Gastrocnemius medialis (tissue), 4 donors: ENCODE measurements around the gene PLEKHN1. TPM values are rescaled to one million over a fixed set of nuclear protein-coding genes. Genes with fewer than 3 reads are reported as not detected.
"Not testable (repeated sequence)": the region's sequence is repeated elsewhere in the genome, so short reads cannot be mapped to it uniquely, and the experiment has no call there.

Experiments
- ATAC-seq, 2 donors: fragments of 150-250 bp; one replicate each; pipeline ENCODE4 v1.9.1; 2016
- DNase-seq, 2 donors: peaks; one replicate each; pipeline ENCODE4 v3.0.0-alpha.2; 2019
- H3K27ac ChIP-seq, 4 donors: fragments of 200-600 bp; sonication (generic); 1 replicate in 1 of 4; 2 replicates in 3 of 4; pipeline ENCODE4 v1.5.1; 2016 to 2018; ENCODE audit warnings: mild to moderate bottlenecking in 2 of 4, moderate library complexity in 1 of 4
- H3K27me3 ChIP-seq, 3 donors: fragments of 200-600 bp; sonication (generic) in 2 of 3; 1 replicate in 1 of 3; 2 replicates in 2 of 3; pipeline versions ENCODE4 v1.5.1 to v1.6.0; 2016 to 2019; ENCODE audit warnings: mild to moderate bottlenecking in 1 of 3, moderate library complexity in 1 of 3
- H3K36me3 ChIP-seq, 2 donors: fragments of 200-600 bp; sonication (generic) in 1 of 2; one replicate each; pipeline ENCODE4 v1.5.1; 2017 to 2018
- H3K4me1 ChIP-seq, 2 donors: fragments of 200-600 bp; sonication (generic) in 1 of 2; one replicate each; pipeline ENCODE4 v1.5.1; 2016 to 2017; ENCODE audit warnings: mild to moderate bottlenecking in 2 of 2
- H3K4me3 ChIP-seq, 4 donors: fragments of 200-600 bp; sonication (generic) in 3 of 4; 1 replicate in 1 of 4; 2 replicates in 3 of 4; pipeline ENCODE4 v1.5.1; 2016 to 2019; ENCODE audit warnings: mild to moderate bottlenecking in 2 of 4
- H3K9me3 ChIP-seq, 3 donors: fragments of 200-600 bp; sonication (generic) in 2 of 3; 1 replicate in 1 of 3; 2 replicates in 2 of 3; pipeline ENCODE4 v1.5.1; 2016 to 2019
- POLR2A ChIP-seq, 2 donors: fragments of 450-650 bp; IDR thresholded peaks; one replicate each; pipeline ENCODE4 v1.6.1; 2017; ENCODE audit warnings: antibody characterized with exemption in 2 of 2, mild to moderate bottlenecking in 2 of 2, moderate library complexity in 2 of 2
- in situ Hi-C, 4 donors: fragments of 200-750 bp; cut with MboI; loops; one replicate each; pipeline versions ENCODE4 v1.15.0 to v1.8.0; 2017; ENCODE audit warnings: low sequenced_read_pairs in 4 of 4
- intact Hi-C: fragments of 100-400 bp; cut with DNase I; formaldehyde crosslinking; loops from one replicate; pipeline ENCODE4 v1.15.1; 2023; ENCODE audit warnings: low total_unique reads
- total RNA-seq, 4 donors: library from RNA; depleted of rRNA; stranded (reverse); fragments of >200 nt; gene quantifications; one replicate each; pipeline versions ENCODE4 v1.1.0 to v1.2.3, GENCODE V29; 2016
- TF ChIP-seq, protein P1 (sequence below), 5 experiments: fragments of 450-650 bp in 3 of 5; fragments of 200-600 bp in 2 of 5; sonication (generic) in 2 of 5; IDR thresholded peaks in 4 of 5; conservative IDR thresholded peaks in 1 of 5; 1 replicate in 4 of 5; 2 replicates in 1 of 5; pipeline ENCODE4 v1.5.1; 2016 to 2019; ENCODE audit warnings: antibody characterized with exemption in 5 of 5, mild to moderate bottlenecking in 3 of 5, moderate library complexity in 3 of 5

Gene PLEKHN1
- total RNA-seq, 4 donors from 2014 or later, result 0.23 TPM; not detected in 3

DNA sequence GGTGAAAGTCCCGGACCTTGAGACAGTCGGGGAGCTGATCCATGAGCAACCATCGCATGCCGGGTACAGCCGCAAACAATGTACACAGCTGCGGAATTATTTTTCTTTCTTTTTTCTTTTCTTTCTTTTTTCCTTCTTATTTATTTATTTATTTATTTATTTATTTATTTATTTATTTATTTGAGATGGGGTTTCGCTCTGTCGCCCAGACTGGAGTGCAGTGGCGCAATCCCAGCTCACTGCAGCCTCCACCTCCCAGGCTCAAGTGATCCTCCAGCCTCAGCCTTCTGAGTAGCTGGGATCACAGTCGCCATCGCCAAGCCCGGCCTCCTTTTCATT lies 18.2 kb downstream of the PLEKHN1 start:
- DNase-seq (peak in 1 of 2 donors; percentile 13), ATAC-seq (no peak)
- H3K4me3 ChIP-seq, result peak overlapping the region in 3 of 4 donors; percentile 37 to 39 (median 37)
- no peaks in the 10 kb centered on the region for H3K9me3 ChIP-seq
- H3K27ac ChIP-seq, result peak overlapping the region in 2 of 4 donors; percentile 100
- no peaks in the 10 kb centered on the region for H3K27me3 ChIP-seq
- intact Hi-C loops, result loop anchor here (1.0 to 5.0 kb wide), 2 partner anchors 80 to 363 kb away; partner anchors contain the start of gene DVL1
- no peak for TF ChIP-seq POLR2A (IDR thresholded peaks at IDR 0.05)
- TF ChIP-seq, protein P1, sequence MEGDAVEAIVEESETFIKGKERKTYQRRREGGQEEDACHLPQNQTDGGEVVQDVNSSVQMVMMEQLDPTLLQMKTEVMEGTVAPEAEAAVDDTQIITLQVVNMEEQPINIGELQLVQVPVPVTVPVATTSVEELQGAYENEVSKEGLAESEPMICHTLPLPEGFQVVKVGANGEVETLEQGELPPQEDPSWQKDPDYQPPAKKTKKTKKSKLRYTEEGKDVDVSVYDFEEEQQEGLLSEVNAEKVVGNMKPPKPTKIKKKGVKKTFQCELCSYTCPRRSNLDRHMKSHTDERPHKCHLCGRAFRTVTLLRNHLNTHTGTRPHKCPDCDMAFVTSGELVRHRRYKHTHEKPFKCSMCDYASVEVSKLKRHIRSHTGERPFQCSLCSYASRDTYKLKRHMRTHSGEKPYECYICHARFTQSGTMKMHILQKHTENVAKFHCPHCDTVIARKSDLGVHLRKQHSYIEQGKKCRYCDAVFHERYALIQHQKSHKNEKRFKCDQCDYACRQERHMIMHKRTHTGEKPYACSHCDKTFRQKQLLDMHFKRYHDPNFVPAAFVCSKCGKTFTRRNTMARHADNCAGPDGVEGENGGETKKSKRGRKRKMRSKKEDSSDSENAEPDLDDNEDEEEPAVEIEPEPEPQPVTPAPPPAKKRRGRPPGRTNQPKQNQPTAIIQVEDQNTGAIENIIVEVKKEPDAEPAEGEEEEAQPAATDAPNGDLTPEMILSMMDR (IDR thresholded peaks at IDR 0.05 in 4 of 5, conservative IDR thresholded peaks at IDR 0.05 in 1 of 5), result no peak
- in situ Hi-C loops, result loop anchor here in 2 of 4 donors (10.0 kb wide), 1 partner anchor 80 kb away; no protein-coding TSS in a partner anchor
- no peaks in the 10 kb centered on the region for H3K36me3 ChIP-seq
- peaks cover 20 to 26% of the 10 kb centered on the region in 2 donors for H3K4me1 ChIP-seq

DNA sequence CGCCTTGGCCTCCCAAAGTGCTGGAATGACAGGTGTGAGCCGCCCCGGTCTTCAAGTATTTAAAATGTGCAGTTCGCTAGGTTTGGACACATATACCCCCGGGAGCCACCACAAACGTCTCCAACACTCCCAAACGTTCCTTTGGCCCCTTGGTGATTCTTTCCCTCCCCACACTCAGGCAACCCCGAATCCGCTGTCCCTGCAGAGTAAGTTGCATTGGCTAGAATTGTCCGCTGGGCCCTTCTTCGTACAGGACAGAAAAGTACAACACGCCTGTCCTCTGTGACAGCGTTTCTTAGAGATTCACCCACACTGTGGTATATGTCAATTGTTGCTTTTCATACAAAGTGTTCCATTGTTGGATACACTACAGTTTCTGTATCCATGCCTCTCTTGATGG lies 18.8 kb downstream of the PLEKHN1 start:
- in situ Hi-C loops, result loop anchor here in 2 of 4 donors (10.0 kb wide), 1 partner anchor 80 kb away; no protein-coding TSS in a partner anchor
- H3K9me3 ChIP-seq, result no peaks in the 10 kb centered on the region
- intact Hi-C loops, result no loop called here

DNA sequence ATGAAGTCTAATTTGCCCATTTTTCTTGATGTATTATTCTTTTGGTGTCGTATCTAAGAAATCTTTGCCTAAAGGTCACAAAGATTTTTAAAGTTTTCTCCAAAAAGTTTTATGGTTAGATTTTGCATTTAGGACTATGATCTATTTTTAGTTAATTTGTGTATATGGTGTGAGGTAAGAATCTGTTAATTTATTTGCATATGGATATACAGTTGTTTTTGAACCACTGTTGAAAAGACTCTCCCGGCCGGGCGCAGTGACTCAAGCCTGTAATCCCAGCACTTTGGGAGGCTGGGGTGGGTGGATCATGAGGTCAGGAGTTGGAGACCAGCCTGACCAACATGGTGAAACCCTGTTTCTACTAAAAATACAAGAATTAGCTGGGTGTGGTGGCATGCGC lies 21.8 kb downstream of the PLEKHN1 start:
- ATAC-seq, H3K27ac ChIP-seq, intact Hi-C loops, H3K9me3 ChIP-seq, H3K27me3 ChIP-seq, DNase-seq, H3K4me3 ChIP-seq, H3K4me1 ChIP-seq, H3K36me3 ChIP-seq: not testable (repeated sequence)
- in situ Hi-C loops, result loop anchor here in 2 of 4 donors (10.0 kb wide), 1 partner anchor 77 kb away; no protein-coding TSS in a partner anchor

More for the DNA sequence above, 18.8 kb downstream of the PLEKHN1 start:
- peaks cover 17 to 26% of the 10 kb centered on the region in 2 donors for H3K4me1 ChIP-seq
- H3K36me3 ChIP-seq, result no peaks in the 10 kb centered on the region
- TF ChIP-seq, protein P1 (IDR thresholded peaks at IDR 0.05 in 4 of 5, conservative IDR thresholded peaks at IDR 0.05 in 1 of 5), result no peak
- TF ChIP-seq POLR2A (IDR thresholded peaks at IDR 0.05), result no peak
- no peak overlapping the region for H3K27ac ChIP-seq
- peak in 1 of 2 donors; percentile 9 for DNase-seq
- ATAC-seq, result no peak
- no peak overlapping the region for H3K4me3 ChIP-seq
- H3K27me3 ChIP-seq, result no peaks in the 10 kb centered on the region

DNA sequence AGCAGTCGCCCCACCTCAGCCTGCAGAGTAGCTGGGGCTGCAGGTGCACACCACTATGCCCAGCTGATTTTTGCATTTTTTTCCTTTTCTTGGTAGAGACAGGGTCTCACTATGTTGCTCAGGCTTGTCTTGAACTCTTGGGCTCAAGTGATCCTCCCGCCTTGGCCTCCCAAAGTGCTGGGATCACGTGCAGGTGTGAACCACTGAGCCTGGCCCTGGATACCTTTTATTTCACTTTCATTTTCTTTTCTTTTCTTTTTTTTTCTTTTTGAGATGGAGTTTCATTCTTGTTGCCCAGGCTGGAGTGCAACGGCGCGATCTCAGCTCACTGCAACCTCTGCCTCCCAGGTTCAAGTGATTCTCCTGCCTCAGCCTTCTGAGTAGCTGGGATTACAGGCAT lies 25.0 kb downstream of the PLEKHN1 start:
- H3K27ac ChIP-seq, DNase-seq, H3K4me1 ChIP-seq, intact Hi-C loops, ATAC-seq, H3K27me3 ChIP-seq, H3K9me3 ChIP-seq, H3K4me3 ChIP-seq, in situ Hi-C loops, H3K36me3 ChIP-seq: not testable (repeated sequence)

DNA sequence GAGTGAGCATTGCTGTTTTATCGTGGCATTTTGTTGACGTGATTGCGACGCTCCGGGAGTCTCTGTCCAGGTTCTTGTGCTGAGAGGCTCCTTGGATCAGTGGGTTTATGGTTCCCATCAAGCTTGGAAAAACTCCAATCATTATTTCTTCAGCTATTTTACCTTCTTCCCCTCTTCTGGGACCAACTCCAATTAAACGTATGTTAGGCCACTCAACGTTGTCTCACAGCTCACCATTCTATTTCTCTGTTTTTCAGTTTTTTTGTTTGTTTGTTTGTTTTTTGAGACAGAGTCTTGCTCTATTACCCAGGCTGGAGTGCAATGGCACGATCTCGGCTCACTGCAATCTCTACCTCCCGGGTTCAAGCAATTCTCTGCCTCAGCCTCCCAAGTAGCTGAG lies 25.6 kb downstream of the PLEKHN1 start:
- Histone ChIP-seq H3K27me3 (no peaks in the 10 kb centered on the region), H3K9me3 (no peaks in the 10 kb centered on the region), H3K27ac (no peak overlapping the region), H3K36me3 (no peaks in the 10 kb centered on the region), H3K4me3 (no peak overlapping the region), H3K4me1 (no peaks in the 10 kb centered on the region)
- TF ChIP-seq, protein P1 (IDR thresholded peaks at IDR 0.05 in 4 of 5, conservative IDR thresholded peaks at IDR 0.05 in 1 of 5), result no peak
- no peak for TF ChIP-seq POLR2A (IDR thresholded peaks at IDR 0.05)
- intact Hi-C loops, result no loop called here
- DNase-seq (no peak), ATAC-seq (no peak)
- in situ Hi-C loops, result no loop called here

DNA sequence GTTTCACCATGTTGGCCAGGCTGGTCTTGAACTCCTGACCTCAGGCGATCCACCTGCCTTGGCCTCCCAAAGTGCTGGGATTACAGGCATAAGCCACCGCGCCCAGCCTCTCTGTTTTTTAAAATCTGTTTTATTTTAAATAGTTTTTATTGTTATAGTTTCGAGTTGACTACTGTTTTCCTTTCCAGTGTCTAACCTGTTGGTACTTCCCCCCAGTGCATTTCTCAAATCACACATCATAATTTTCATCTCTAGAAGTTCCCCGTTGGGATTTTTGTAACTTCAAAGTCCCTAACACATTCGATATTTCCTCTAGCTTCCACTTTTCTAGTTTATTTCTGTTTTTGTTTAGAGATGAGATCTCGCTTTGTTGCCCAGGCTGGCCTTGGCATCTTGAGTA lies 26.1 kb downstream of the PLEKHN1 start:
- H3K27ac ChIP-seq, result no peak overlapping the region
- TF ChIP-seq, protein P1 (IDR thresholded peaks at IDR 0.05 in 4 of 5, conservative IDR thresholded peaks at IDR 0.05 in 1 of 5), result no peak
- no peak for TF ChIP-seq POLR2A (IDR thresholded peaks at IDR 0.05)
- ATAC-seq (no peak), DNase-seq (no peak)
- no peak overlapping the region for H3K4me3 ChIP-seq
- no peaks in the 10 kb centered on the region for H3K4me1 ChIP-seq
- no peaks in the 10 kb centered on the region for H3K27me3 ChIP-seq
- H3K9me3 ChIP-seq, result no peaks in the 10 kb centered on the region
- in situ Hi-C loops, result no loop called here
- intact Hi-C loops, result no loop called here
- H3K36me3 ChIP-seq, result no peaks in the 10 kb centered on the region
